PFSK-1 (cell line): ENCODE data around the gene HSD17B12.

ENCODE experiments used
- FOXP2 ChIP-seq: optimal IDR thresholded peaks from 2 replicates; pipeline ENCODE3; 2011; ENCODE audit warnings: borderline replicate concordance, control low read depth, inconsistent platforms; ENCODE audit not compliant: insufficient read depth; ENCODE audit errors: extremely low read length, extremely low read depth
- POLR2AphosphoS5 ChIP-seq: IDR thresholded peaks from 2 replicates; pipeline ENCODE4 v1.6.1; 2012; ENCODE audit warnings: low read depth, mild to moderate bottlenecking, control low read depth, low read length, moderate library complexity
- SIN3A ChIP-seq: IDR thresholded peaks from 2 replicates; pipeline ENCODE4 v1.6.1; 2012; ENCODE audit warnings: mild to moderate bottlenecking, low read length, moderate library complexity, borderline replicate concordance; ENCODE audit not compliant: insufficient read depth
- TAF1 ChIP-seq: IDR thresholded peaks from 2 replicates; pipeline ENCODE4 v1.6.1; 2012; ENCODE audit warnings: low read length, control low read depth, borderline replicate concordance; ENCODE audit not compliant: insufficient read depth
- TF ChIP-seq, protein P1 (sequence below), 2 experiments: IDR thresholded peaks; 2 replicates each; pipeline versions ENCODE4 v1.6.1 to v1.8.0; 2011 to 2012; ENCODE audit warnings: low read depth in 2 of 2, low read length in 2 of 2, control low read depth in 1 of 2, inconsistent platforms in 1 of 2, mild to moderate bottlenecking in 1 of 2, moderate library complexity in 1 of 2; ENCODE audit not compliant: insufficient read depth in 1 of 2

The HSD17B12 gene

DNA sequence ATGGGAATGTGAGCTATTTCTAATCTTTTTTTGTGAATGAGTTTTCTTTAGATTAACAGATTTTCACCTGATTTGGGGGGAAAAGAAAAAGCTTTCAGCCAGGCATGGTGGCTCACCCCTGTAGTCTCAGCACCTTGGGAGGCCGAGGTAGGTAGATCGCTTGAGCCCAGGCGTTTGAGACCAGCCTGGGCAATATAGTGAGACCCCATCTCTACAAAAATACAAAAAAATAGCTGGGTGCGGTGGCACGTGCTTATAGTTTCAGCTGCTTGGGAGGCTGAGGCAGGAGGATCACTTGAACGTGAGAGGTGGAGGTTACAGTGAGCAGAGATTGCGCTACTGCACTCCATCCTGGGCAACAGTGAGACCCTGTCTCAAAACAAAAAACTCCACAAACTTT, 92.2 kb downstream of the HSD17B12 start:
- no peak for TF ChIP-seq POLR2AphosphoS5
- no peak for TF ChIP-seq FOXP2
- TF ChIP-seq, protein P1, sequence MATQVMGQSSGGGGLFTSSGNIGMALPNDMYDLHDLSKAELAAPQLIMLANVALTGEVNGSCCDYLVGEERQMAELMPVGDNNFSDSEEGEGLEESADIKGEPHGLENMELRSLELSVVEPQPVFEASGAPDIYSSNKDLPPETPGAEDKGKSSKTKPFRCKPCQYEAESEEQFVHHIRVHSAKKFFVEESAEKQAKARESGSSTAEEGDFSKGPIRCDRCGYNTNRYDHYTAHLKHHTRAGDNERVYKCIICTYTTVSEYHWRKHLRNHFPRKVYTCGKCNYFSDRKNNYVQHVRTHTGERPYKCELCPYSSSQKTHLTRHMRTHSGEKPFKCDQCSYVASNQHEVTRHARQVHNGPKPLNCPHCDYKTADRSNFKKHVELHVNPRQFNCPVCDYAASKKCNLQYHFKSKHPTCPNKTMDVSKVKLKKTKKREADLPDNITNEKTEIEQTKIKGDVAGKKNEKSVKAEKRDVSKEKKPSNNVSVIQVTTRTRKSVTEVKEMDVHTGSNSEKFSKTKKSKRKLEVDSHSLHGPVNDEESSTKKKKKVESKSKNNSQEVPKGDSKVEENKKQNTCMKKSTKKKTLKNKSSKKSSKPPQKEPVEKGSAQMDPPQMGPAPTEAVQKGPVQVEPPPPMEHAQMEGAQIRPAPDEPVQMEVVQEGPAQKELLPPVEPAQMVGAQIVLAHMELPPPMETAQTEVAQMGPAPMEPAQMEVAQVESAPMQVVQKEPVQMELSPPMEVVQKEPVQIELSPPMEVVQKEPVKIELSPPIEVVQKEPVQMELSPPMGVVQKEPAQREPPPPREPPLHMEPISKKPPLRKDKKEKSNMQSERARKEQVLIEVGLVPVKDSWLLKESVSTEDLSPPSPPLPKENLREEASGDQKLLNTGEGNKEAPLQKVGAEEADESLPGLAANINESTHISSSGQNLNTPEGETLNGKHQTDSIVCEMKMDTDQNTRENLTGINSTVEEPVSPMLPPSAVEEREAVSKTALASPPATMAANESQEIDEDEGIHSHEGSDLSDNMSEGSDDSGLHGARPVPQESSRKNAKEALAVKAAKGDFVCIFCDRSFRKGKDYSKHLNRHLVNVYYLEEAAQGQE (IDR thresholded peaks at IDR 0.05; ENCODE audit: insufficient read depth in 1 of 2, low read depth in 2 of 2, low read length in 2 of 2) = no peak

DNA sequence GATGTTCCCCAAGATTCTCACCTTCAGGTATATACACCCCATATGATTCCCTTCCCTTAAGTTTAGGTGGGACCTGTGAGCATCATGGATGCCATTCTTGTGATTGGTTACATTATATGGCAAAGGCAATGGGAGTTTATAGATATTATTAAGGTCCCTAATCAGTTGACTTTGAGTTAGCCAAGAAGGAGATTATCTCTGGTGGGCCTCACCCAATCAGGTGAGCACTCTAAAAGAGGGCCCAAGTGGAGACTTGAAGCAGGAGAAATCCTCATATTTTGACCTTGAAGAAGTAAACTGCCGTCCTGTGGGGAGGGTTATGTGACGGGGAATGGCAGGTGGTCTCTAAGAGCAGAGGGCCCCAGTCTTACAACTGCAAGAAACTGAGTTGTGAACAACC, 94.2 kb downstream of the HSD17B12 start:
- TF ChIP-seq TAF1 (no peak), FOXP2 (no peak), POLR2AphosphoS5 (no peak), SIN3A (no peak)
- TF ChIP-seq, protein P1 (IDR thresholded peaks at IDR 0.05; ENCODE audit: insufficient read depth in 1 of 2, low read depth in 2 of 2, low read length in 2 of 2) = no peak

DNA sequence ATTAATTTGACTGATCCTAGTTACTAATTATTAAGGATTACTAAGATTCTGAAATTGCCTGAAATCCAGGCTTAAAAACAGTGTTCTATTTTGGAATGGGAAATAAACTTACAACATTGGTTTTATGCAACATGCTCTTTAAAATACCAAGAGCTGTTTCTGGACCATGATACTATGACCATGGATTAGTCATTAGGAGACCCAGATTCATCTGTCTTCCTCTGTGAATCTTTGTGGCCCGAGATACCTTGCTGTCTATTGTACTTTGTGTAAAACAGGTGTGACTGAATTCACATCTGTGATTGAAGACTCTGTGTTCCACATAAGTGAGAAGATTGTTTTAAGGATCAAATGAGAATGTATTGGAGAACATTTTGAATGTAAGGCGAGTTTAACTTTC, 98.8 kb downstream of the HSD17B12 start:
- TF ChIP-seq, protein P1 (IDR thresholded peaks at IDR 0.05; ENCODE audit: insufficient read depth in 1 of 2, low read depth in 2 of 2, low read length in 2 of 2) = no peak
- no peak for TF ChIP-seq POLR2AphosphoS5
- TF ChIP-seq SIN3A = no peak
- TF ChIP-seq FOXP2 = no peak
- TF ChIP-seq TAF1 = no peak

DNA sequence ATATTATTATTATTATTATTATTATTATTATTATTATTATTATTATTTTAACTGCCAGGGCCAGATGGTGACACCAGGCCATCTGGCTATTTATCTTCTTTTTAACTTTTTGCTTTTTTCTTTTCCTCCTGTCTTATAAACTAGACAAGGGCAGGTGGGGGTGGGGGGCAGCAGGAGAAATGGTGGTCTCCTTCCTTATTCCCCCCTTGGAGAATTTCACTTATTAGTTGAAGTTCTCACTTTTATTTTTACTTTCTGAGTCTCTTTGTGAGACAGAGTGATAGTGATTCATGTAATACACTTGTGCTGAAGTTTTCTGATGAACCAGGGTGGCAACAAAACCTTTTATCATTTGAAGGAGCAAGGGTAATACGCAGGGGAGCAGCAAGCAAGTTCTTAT, 103.8 kb downstream of the HSD17B12 start:
- TF ChIP-seq FOXP2 (no peak), SIN3A (no peak), POLR2AphosphoS5 (no peak), TAF1 (no peak)
- TF ChIP-seq, protein P1 (IDR thresholded peaks at IDR 0.05; ENCODE audit: insufficient read depth in 1 of 2, low read depth in 2 of 2, low read length in 2 of 2) = no peak

DNA sequence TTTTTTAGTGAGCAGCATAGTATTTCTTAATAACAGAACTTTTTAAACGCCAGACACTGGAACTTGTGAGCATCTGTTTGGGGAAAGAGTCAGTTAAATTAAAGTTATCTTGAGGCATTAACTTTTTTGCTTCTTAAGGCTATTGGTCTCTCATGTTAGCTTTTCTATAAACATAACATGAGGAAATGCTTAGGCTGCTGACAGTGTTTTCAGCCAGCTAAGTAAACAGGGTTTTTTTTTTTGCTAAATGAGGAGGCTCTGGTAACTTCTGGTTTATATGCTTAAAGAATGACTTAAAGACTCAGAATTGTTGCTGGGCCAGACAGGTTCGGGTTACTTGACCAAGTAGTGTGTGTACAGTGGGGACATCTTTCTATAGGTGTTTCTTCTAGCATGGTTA, 104.3 kb downstream of the HSD17B12 start:
- TF ChIP-seq, protein P1 (IDR thresholded peaks at IDR 0.05; ENCODE audit: insufficient read depth in 1 of 2, low read depth in 2 of 2, low read length in 2 of 2) = no peak
- TF ChIP-seq FOXP2 = no peak
- TF ChIP-seq POLR2AphosphoS5 = no peak
- no peak for TF ChIP-seq TAF1
- no peak for TF ChIP-seq SIN3A
